ENCODE measurements around the gene CAMSAP1. TPM values are rescaled to one million over a fixed set of nuclear protein-coding genes. Genes with fewer than 3 reads are reported as not detected.

Gene CAMSAP1
- total RNA-seq, 2 experiments from 2014 or later = 30.4 to 33.0 TPM

DNA sequence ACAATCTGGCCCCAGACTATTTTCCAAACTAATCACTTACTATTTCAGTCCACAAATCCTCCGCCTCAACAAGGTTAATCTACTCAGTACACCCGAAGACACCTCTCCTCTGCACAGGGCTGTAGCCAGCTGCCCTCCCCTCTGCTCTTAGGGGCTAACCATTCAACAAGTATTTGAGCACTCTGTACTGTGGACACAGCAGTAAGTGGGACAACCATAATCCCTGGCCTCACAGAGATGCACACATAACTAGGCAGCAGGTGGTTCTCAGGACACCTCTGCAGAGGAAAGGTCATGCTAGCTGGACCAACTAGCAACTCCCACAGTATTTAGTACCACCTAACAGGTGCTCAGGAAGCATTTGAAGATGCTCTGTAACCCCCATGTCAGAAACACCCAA lies 5.5 kb downstream of the CAMSAP1 start:
- no peak overlapping the region for H3K4me2 ChIP-seq (ENCODE audit: low read length)
- DNase-seq (ENCODE audit: low spot score) = no peak
- no peaks in the 10 kb centered on the region for H3K9me3 ChIP-seq (ENCODE audit: low read length)
- peaks cover 23% of the 10 kb centered on the region for H3K4me1 ChIP-seq (ENCODE audit: insufficient read depth, low read length, poor library complexity, severe bottlenecking)
- no TSS peak for BruUV-seq (replicated peaks)
- no peaks in the 10 kb centered on the region for H3K9me2 ChIP-seq (ENCODE audit: insufficient read depth, low read length)
- CTCF ChIA-PET (ENCODE audit: unreplicated experiment) = no interaction called here
- peaks cover 81% of the 10 kb centered on the region for H3K79me2 ChIP-seq (ENCODE audit: insufficient read depth, low read depth, low read length)
- no peak overlapping the region for H2AFZ ChIP-seq (ENCODE audit: low read length)
- no peak overlapping the region for H3K27ac ChIP-seq (ENCODE audit: low read depth, low read length, poor library complexity, severe bottlenecking)
- H4K20me1 ChIP-seq (ENCODE audit: insufficient read depth, low read length) = peaks cover 16% of the 10 kb centered on the region; the same call in 1 of the 2 replicates
- intact Hi-C loops (cut with micrococcal nuclease; ENCODE audit: unreplicated experiment) = no loop called here
- no peak overlapping the region for H3K4me3 ChIP-seq (ENCODE audit: low read depth, low read length, poor library complexity, severe bottlenecking)
- POLR2A ChIA-PET = no interaction called here
- peaks cover 54% of the 10 kb centered on the region for H3K36me3 ChIP-seq (ENCODE audit: insufficient read depth, low read length)
- TF ChIP-seq EZH2phosphoT487 (IDR thresholded peaks at IDR 0.05; ENCODE audit: borderline replicate concordance, low read depth, low read length) = no peak
- TF ChIP-seq, protein P1, sequence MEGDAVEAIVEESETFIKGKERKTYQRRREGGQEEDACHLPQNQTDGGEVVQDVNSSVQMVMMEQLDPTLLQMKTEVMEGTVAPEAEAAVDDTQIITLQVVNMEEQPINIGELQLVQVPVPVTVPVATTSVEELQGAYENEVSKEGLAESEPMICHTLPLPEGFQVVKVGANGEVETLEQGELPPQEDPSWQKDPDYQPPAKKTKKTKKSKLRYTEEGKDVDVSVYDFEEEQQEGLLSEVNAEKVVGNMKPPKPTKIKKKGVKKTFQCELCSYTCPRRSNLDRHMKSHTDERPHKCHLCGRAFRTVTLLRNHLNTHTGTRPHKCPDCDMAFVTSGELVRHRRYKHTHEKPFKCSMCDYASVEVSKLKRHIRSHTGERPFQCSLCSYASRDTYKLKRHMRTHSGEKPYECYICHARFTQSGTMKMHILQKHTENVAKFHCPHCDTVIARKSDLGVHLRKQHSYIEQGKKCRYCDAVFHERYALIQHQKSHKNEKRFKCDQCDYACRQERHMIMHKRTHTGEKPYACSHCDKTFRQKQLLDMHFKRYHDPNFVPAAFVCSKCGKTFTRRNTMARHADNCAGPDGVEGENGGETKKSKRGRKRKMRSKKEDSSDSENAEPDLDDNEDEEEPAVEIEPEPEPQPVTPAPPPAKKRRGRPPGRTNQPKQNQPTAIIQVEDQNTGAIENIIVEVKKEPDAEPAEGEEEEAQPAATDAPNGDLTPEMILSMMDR (conservative IDR thresholded peaks at IDR 0.05; ENCODE audit: low read length) = no peak

DNA sequence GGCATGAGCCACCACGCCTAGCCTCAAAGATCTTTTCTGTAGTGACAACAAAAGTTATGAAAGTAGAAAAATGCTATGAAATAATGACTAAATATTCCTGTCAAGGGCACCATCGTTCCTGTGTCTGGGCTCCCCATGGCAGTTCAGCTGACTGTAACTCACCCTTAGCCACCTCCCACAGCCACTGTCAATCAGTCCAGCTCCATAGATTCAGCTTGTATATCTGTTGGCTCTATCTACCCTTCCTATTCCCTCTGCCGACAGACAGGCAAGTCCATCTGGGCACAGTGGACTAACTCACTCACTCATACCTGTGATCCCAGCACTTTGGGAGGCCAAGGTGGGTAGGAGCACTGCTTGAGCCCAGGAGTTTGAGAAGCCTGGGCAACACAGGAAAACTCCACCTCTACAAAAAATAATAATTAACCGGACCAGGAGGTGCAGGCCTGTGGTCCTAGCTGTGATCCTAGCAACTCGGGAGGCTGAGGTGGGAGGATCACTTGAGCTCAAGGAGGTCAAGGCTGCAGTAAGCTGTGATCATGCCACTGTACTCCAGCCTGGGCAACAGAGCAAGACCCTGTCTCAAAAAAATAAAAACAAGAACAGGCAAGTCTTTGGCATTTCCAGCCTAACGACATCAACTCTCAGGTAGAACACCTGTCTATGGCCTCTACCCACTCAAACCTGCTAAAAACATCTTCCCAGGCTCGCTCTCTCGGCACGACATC lies 6.2 kb downstream of the CAMSAP1 start:
- H3K4me2 ChIP-seq (ENCODE audit: low read length) = no peak overlapping the region
- no peak overlapping the region for H2AFZ ChIP-seq (ENCODE audit: low read length)
- H3K79me2 ChIP-seq (ENCODE audit: insufficient read depth, low read depth, low read length) = peaks cover 80% of the 10 kb centered on the region
- TF ChIP-seq, protein P1 (conservative IDR thresholded peaks at IDR 0.05; ENCODE audit: low read length) = no peak
- no peak for TF ChIP-seq EZH2phosphoT487 (IDR thresholded peaks at IDR 0.05; ENCODE audit: borderline replicate concordance, low read depth, low read length)
- intact Hi-C loops (cut with micrococcal nuclease; ENCODE audit: unreplicated experiment) = no loop called here
- CTCF ChIA-PET (ENCODE audit: unreplicated experiment) = no interaction called here
- POLR2A ChIA-PET = no interaction called here
- H4K20me1 ChIP-seq (ENCODE audit: insufficient read depth, low read length) = peaks cover 17% of the 10 kb centered on the region; the same call in 1 of the 2 replicates
- H3K4me1 ChIP-seq (ENCODE audit: insufficient read depth, low read length, poor library complexity, severe bottlenecking) = peaks cover 22% of the 10 kb centered on the region
- no peak for DNase-seq (ENCODE audit: low spot score)
- no peaks in the 10 kb centered on the region for H3K9me3 ChIP-seq (ENCODE audit: low read length)
- H3K27ac ChIP-seq (ENCODE audit: low read depth, low read length, poor library complexity, severe bottlenecking) = no peak overlapping the region
- no peak overlapping the region for H3K4me3 ChIP-seq (ENCODE audit: low read depth, low read length, poor library complexity, severe bottlenecking)
- no TSS peak for BruUV-seq (replicated peaks)
- H3K36me3 ChIP-seq (ENCODE audit: insufficient read depth, low read length) = peaks cover 54% of the 10 kb centered on the region
- H3K9me2 ChIP-seq (ENCODE audit: insufficient read depth, low read length) = no peaks in the 10 kb centered on the region

DNA sequence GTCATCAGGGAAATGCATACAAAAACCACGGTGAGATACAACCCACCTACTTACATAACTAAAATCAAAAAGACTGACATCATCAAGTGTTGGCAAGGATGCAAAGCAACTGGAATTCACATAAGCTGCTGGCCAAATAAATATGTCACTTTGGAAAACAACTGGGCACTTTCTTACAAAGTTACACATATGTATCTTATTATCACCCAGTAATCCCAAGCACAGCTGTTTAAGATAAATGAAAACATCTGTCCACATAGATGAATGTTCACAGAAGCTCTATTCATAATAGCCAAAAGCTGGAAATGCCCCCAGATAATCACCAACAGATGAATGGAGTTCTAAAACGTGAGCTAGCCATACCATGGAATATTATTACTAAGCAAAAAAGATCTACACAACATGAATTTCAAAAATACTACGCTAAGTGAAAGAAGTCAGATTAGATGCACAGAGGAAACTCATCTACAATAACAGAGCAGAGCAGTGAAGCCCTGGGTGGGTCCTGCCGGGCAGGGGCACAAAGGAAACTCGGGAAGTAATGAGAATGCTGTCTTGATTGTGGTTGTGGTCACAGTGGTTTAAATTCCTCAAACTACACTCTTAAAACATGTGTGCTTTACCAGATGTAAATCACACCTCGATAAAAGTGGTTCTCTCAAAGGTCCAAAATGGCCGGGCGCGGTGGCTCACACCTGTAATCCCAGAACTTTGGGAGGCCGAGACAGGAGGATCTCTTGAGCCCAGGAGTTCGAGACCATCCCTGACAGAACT lies 8.5 kb downstream of the CAMSAP1 start:
- DNase-seq (ENCODE audit: low spot score) = no peak
- TF ChIP-seq, protein P1 (conservative IDR thresholded peaks at IDR 0.05; ENCODE audit: low read length) = no peak
- no peak for TF ChIP-seq EZH2phosphoT487 (IDR thresholded peaks at IDR 0.05; ENCODE audit: borderline replicate concordance, low read depth, low read length)
- no peaks in the 10 kb centered on the region for H3K9me2 ChIP-seq (ENCODE audit: insufficient read depth, low read length)
- H3K4me3 ChIP-seq (ENCODE audit: low read depth, low read length, poor library complexity, severe bottlenecking) = no peak overlapping the region
- peaks cover 13% of the 10 kb centered on the region; the same call in 1 of the 2 replicates for H3K9me3 ChIP-seq (ENCODE audit: low read length)
- CTCF ChIA-PET (ENCODE audit: unreplicated experiment) = no interaction called here
- no peak overlapping the region for H3K4me2 ChIP-seq (ENCODE audit: low read length)
- no TSS peak for BruUV-seq (replicated peaks)
- H3K27ac ChIP-seq (ENCODE audit: low read depth, low read length, poor library complexity, severe bottlenecking) = no peak overlapping the region
- no peak overlapping the region for H2AFZ ChIP-seq (ENCODE audit: low read length)
- H4K20me1 ChIP-seq (ENCODE audit: insufficient read depth, low read length) = peaks cover 10% of the 10 kb centered on the region
- POLR2A ChIA-PET = no interaction called here
- H3K79me2 ChIP-seq (ENCODE audit: insufficient read depth, low read depth, low read length) = peaks cover 79% of the 10 kb centered on the region
- H3K36me3 ChIP-seq (ENCODE audit: insufficient read depth, low read length) = peaks cover 56% of the 10 kb centered on the region
- H3K4me1 ChIP-seq (ENCODE audit: insufficient read depth, low read length, poor library complexity, severe bottlenecking) = peaks cover 2% of the 10 kb centered on the region
- intact Hi-C loops (cut with micrococcal nuclease; ENCODE audit: unreplicated experiment) = no loop called here

Data from OCI-LY7 (cell line).